ENCODE results near the gene FTO. TPM values are rescaled to one million over a fixed set of nuclear protein-coding genes. Genes with fewer than 3 reads are reported as not detected.

Gene FTO
- total and polyA plus RNA-seq, 2 of the 13 experiments (the other 11 are each of a cell fraction or from before 2014, with no cell fraction given), result 41.6 to 55.8 TPM

DNA sequence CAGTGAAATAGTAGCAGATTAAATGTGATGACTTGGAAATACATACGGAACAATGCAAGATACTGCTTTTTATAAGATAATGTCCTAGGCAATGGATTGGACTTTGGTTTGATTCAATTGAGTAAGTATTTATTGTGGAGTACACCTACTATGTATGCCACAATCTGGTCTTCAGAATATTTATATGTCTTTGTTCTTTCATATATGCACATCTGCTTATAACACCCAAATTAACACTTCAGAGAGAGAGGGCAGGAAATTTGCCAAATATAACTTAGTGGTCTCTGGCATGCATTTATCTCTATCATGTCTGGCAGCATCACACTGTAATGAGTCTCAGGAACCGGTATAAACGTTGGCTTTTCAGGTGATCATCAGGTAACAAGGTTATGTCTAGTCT lies 17.2 kb upstream of the FTO start:
- no peak for DNase-seq (ENCODE audit: low spot score)
- WGBS (ENCODE audit: low lambda C conversion rate), result 90% methylated on average over 3 of the region's 3 CpGs
- no peak overlapping the region for H3K9ac ChIP-seq (ENCODE audit: insufficient read depth, low read depth, low read length)
- CTCF ChIA-PET (ENCODE audit: low intra/inter-chr PET ratio, low total read pairs), result no interaction called here
- no peak for FAIRE-seq
- no peaks in the 10 kb centered on the region for H3K4me1 ChIP-seq (ENCODE audit: insufficient read depth, low read length)
- H3K9me3 ChIP-seq (ENCODE audit: low read length), result no peaks in the 10 kb centered on the region
- H2AFZ ChIP-seq (ENCODE audit: low read length), result no peak overlapping the region
- H3K36me3 ChIP-seq (replicated peaks in 1 of 2; ENCODE audit: control insufficient read depth in 1 of 2, insufficient read depth in 2 of 2, low read length in 2 of 2), result peaks cover 0 to 2% of the 10 kb centered on the region in 2 experiments; a peak in 1 of 5 replicates
- no peak overlapping the region for H3K4me2 ChIP-seq (ENCODE audit: low read depth, low read length)
- intact Hi-C loops (cut with micrococcal nuclease; ENCODE audit: unreplicated experiment) (no loop called here), in situ Hi-C loops (cut with HindIII; ENCODE audit: extremely low pct_ligation_motif_present, low pct_unique_long_range_greater_than_20kb) (no loop called here)
- no TSS peak for BruUV-seq (replicated peaks)
- H3K79me2 ChIP-seq (ENCODE audit: insufficient read depth, low read length), result no peaks in the 10 kb centered on the region
- no peak overlapping the region for H3K4me3 ChIP-seq (replicated peaks in 1 of 3; ENCODE audit: insufficient read depth in 1 of 3, low read depth in 2 of 3, low read length in 3 of 3)
- POLR2A ChIA-PET, result no interaction called here
- no peak for ATAC-seq
- no peak overlapping the region for H3K27ac ChIP-seq (ENCODE audit: extremely low read length, insufficient read depth, low read length)
- no peaks in the 10 kb centered on the region for H3K27me3 ChIP-seq (ENCODE audit: control insufficient read depth in 1 of 2, insufficient read depth in 2 of 2, low read length in 2 of 2)
- H4K20me1 ChIP-seq (ENCODE audit: insufficient read depth, low read length), result no peaks in the 10 kb centered on the region
- TF ChIP-seq ZNF124 (CRISPR knock-in tag; IDR thresholded peaks at IDR 0.05), result no peak
- TF ChIP-seq MYNN (CRISPR knock-in tag; IDR thresholded peaks at IDR 0.05; ENCODE audit: low read depth), result no peak
- TF ChIP-seq ZNF224 (CRISPR knock-in tag; IDR thresholded peaks at IDR 0.05), result no peak
- TF ChIP-seq KMT2A (CRISPR knock-in tag; IDR thresholded peaks at IDR 0.05), result no peak
- TF ChIP-seq, protein P1, sequence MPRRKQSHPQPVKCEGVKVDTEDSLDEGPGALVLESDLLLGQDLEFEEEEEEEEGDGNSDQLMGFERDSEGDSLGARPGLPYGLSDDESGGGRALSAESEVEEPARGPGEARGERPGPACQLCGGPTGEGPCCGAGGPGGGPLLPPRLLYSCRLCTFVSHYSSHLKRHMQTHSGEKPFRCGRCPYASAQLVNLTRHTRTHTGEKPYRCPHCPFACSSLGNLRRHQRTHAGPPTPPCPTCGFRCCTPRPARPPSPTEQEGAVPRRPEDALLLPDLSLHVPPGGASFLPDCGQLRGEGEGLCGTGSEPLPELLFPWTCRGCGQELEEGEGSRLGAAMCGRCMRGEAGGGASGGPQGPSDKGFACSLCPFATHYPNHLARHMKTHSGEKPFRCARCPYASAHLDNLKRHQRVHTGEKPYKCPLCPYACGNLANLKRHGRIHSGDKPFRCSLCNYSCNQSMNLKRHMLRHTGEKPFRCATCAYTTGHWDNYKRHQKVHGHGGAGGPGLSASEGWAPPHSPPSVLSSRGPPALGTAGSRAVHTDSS (CRISPR knock-in tag; conservative IDR thresholded peaks at IDR 0.05), result no peak
- no peak for TF ChIP-seq ZNF703 (CRISPR knock-in tag; IDR thresholded peaks at IDR 0.05; ENCODE audit: borderline replicate concordance)
- TF ChIP-seq KDM2A (CRISPR knock-in tag; IDR thresholded peaks at IDR 0.05; ENCODE audit: borderline replicate concordance, low read depth), result no peak
- TF ChIP-seq NPAS2 (CRISPR knock-in tag; IDR thresholded peaks at IDR 0.05; ENCODE audit: borderline replicate concordance), result no peak
- TF ChIP-seq ZKSCAN5 (CRISPR knock-in tag; IDR thresholded peaks at IDR 0.05), result no peak
- no peak for TF ChIP-seq ELF4 (CRISPR knock-in tag; IDR thresholded peaks at IDR 0.05; ENCODE audit: borderline replicate concordance)
- TF ChIP-seq CCAR2 (optimal IDR thresholded peaks at IDR 0.05; ENCODE audit: low read depth, low read length), result no peak
- no peak for TF ChIP-seq ZFP36 (IDR thresholded peaks at IDR 0.05; ENCODE audit: borderline replicate concordance, low read depth, low read length, partially characterized antibody)
- TF ChIP-seq, protein P2, sequence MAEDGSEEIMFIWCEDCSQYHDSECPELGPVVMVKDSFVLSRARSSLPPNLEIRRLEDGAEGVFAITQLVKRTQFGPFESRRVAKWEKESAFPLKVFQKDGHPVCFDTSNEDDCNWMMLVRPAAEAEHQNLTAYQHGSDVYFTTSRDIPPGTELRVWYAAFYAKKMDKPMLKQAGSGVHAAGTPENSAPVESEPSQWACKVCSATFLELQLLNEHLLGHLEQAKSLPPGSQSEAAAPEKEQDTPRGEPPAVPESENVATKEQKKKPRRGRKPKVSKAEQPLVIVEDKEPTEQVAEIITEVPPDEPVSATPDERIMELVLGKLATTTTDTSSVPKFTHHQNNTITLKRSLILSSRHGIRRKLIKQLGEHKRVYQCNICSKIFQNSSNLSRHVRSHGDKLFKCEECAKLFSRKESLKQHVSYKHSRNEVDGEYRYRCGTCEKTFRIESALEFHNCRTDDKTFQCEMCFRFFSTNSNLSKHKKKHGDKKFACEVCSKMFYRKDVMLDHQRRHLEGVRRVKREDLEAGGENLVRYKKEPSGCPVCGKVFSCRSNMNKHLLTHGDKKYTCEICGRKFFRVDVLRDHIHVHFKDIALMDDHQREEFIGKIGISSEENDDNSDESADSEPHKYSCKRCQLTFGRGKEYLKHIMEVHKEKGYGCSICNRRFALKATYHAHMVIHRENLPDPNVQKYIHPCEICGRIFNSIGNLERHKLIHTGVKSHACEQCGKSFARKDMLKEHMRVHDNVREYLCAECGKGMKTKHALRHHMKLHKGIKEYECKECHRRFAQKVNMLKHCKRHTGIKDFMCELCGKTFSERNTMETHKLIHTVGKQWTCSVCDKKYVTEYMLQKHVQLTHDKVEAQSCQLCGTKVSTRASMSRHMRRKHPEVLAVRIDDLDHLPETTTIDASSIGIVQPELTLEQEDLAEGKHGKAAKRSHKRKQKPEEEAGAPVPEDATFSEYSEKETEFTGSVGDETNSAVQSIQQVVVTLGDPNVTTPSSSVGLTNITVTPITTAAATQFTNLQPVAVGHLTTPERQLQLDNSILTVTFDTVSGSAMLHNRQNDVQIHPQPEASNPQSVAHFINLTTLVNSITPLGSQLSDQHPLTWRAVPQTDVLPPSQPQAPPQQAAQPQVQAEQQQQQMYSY (CRISPR knock-in tag; IDR thresholded peaks at IDR 0.05), result no peak
- TF ChIP-seq NONO (IDR thresholded peaks at IDR 0.05), result no peak
- no peak for TF ChIP-seq NONO (CRISPR knock-in tag; conservative IDR thresholded peaks at IDR 0.05)
- no peak for TF ChIP-seq ZNF589 (CRISPR knock-in tag; conservative IDR thresholded peaks at IDR 0.05)
